ENCODE data around the gene CLEC18B.
A peak's percentile ranks its signal among the peaks of the same experiment; 100 is the strongest.
"Not testable (repeated sequence)": the region's sequence is repeated elsewhere in the genome, so short reads cannot be mapped to it uniquely, and the experiment has no call there.

Gene CLEC18B

DNA sequence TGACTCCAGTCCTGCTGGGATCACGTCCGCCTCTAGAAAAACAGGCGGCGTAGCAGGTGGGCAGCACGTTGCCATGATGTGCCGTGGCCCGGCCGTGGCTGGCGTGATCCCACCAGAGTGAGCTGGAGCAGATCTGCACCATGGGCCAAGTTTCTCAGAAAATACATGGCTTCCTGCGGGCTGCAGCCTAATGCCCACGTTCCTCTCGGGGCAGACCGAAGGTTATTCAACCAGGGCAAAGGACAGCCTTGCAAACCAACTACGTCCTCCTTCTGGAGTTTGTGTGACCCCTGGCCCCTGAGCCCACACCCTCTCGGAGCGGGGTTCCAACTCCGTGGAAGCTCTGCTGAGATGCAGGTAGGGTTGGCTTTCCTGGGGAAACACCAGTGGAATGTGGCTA is 808 bp upstream of the CLEC18B start:
- DNase-seq (ENCODE audit: low spot score); in situ Hi-C loops (cut with MboI; ENCODE audit: low sequenced_read_pairs, unreplicated experiment): not testable (repeated sequence)

GRCh38 chr16:74421482-74421785 is 156 bp upstream of the CLEC18B start:
- in situ Hi-C loops (cut with MboI; ENCODE audit: low sequenced_read_pairs, unreplicated experiment); DNase-seq (ENCODE audit: low spot score): not testable (repeated sequence)

DNA sequence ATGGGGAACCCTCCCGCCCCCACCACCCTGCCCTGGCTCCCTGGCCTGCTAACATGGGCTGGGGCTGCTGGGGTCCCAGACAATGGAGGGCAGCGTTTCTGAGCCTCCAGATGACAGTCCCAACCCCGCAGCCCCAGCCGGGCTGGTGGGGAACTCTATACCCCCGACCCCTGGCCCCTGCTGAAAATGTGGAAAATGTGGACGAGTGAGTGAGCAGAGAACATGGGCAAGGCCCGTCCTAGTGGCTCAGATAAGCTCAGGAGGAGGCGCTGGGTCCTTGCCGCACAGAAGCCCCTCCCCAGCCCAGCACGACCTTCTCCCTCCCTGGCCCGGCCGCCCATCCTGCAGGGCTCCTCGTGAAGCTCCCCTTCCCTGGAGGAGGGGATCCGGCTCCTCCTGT is 1.5 kb downstream of the CLEC18B start:
- DNase-seq (ENCODE audit: low spot score); in situ Hi-C loops (cut with MboI; ENCODE audit: low sequenced_read_pairs, unreplicated experiment): not testable (repeated sequence)

- DNase-seq (ENCODE audit: low spot score); in situ Hi-C loops (cut with MboI; ENCODE audit: low sequenced_read_pairs, unreplicated experiment): not testable (repeated sequence)
These were observed 3.4 kb downstream of the CLEC18B start for GRCh38 chr16:74417897-74418296.

DNA sequence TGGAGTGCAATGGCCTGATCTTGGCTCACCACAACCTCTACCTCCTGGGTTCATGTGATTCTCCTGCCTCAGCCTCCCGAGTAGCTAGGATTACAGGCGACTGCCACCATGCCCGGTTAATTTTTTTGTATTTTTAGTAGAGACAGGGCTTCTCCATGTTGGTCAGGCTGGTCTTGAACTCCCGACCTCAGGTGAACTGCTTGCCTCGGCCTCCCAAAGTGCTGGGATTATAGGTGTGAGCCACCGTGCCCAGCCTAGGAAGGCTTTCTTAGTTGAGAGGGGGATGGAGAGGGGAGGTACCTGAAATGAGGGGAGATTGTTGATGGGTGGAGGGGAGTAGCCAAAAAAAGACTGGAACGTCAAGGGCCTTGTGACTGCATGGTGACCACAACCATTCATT is 7.4 kb downstream of the CLEC18B start:
- in situ Hi-C loops (cut with MboI; ENCODE audit: low sequenced_read_pairs, unreplicated experiment): not testable (repeated sequence)

DNA sequence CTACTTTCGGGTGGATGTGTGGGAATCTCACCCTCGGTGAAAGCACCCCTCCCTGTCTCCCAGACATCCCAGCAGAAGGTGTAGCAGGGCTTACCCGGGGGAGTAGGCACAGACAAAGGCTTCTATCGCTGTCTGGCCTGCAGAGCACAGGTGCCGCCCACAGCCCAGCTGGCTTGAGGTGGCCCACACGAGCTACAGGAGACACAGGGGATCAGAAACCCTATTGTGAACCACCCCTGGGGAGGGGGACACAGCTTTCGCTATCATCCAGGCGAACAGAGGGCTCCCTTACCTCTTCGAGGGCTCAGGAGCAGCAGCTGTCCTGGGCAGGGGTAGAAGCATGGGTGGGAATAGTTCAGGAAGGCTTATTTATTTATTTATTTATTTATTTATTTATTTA is 7.8 kb downstream of the CLEC18B start:
- in situ Hi-C loops (cut with MboI; ENCODE audit: low sequenced_read_pairs, unreplicated experiment): not testable (repeated sequence)

More for the DNA sequence above, 7.4 kb downstream of the CLEC18B start:
- DNase-seq (ENCODE audit: low spot score): not testable (repeated sequence)

DNA sequence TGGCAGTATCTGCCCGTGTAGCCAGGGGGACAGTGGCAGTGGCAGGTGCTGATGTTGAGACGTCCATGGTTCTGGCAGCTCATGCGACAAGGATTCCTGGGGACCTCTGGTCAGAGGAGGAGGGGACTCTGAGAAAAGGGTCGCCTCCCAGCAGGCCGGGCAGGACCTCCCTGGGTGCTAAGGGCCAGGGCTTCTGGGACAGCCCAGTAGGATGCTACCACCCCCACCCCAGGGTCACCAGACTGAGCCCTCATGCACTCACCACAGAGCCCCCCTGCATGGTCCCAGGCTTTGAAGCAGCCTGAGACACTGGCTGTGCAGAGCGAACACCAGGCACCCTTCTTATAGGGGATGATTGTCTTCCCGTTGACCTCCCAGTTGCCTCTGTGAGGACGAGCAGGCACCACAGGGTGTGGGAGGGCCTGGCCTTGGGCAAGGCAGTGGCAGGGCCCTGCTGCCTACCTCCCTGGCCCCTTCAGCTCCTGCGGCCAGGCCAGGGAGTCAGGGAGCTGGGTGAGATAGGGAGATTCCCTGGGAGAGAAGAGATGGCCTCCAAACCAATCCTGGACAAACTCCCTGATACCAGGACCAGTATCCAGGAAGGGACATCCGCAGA is 8.4 kb downstream of the CLEC18B start:
- in situ Hi-C loops (cut with MboI; ENCODE audit: low sequenced_read_pairs, unreplicated experiment); DNase-seq (ENCODE audit: low spot score): not testable (repeated sequence)

More for the DNA sequence above, 7.8 kb downstream of the CLEC18B start:
- not testable (repeated sequence) for DNase-seq (ENCODE audit: low spot score)

DNA sequence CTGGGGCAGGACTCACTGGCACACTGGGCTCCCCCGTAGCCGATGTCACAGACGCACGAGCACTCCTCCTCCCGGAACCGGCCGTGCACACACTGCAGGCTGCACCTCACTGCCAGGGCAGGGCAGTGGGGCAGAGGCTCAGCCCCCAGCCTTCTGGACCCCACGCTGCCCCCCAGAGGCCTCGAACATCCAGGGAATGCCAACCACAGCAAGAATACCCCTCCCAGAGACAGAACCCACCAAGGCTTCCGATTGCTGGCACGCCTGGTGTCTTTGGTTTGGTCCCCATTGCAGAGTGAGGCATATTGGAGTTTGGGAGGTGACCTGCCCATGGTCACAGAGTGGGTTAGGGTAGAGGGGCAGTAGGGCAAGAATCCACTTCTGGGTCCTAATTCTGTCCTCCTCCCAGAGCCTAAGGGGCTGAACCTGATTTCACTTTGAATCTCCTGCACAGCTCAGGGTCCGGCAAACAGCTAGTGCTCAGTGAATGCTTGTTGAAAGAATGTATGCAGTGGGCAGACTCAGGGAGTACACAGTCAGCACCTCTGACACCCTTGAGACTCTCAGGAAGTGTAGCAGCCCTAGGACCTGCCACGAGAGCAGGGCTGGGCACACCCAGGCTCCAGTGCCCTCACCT is 9.0 kb downstream of the CLEC18B start:
- DNase-seq (ENCODE audit: low spot score); in situ Hi-C loops (cut with MboI; ENCODE audit: low sequenced_read_pairs, unreplicated experiment): not testable (repeated sequence)

- in situ Hi-C loops (cut with MboI; ENCODE audit: low sequenced_read_pairs, unreplicated experiment); DNase-seq (ENCODE audit: low spot score): not testable (repeated sequence)
These were observed 10.3 kb downstream of the CLEC18B start for GRCh38 chr16:74410981-74411380.

- in situ Hi-C loops (cut with MboI; ENCODE audit: low sequenced_read_pairs, unreplicated experiment); DNase-seq (ENCODE audit: low spot score): not testable (repeated sequence)
These were observed 11.0 kb downstream of the CLEC18B start for GRCh38 chr16:74410057-74410957.

- DNase-seq (ENCODE audit: low spot score): peak; percentile 6
- in situ Hi-C loops (cut with MboI; ENCODE audit: low sequenced_read_pairs, unreplicated experiment): not testable (repeated sequence)
These were observed 11.9 kb downstream of the CLEC18B start for GRCh38 chr16:74409185-74409981.

DNA sequence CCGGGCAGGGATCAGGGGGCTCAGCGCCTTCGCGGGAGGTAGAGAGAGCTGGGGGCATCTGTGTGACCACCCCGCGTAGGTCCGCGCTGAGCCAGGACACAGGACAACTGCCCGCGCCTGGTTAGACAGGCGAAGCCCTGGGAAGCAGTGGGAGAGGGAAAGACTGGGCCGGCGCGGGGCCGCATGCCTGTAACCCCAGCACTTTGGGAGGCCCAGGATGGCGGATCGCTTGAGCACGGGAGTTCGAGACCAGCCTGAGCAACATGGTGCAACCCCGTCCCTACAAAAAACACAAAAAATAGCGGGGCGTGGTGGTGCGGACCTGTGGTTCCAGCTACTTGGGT is 13.9 kb downstream of the CLEC18B start:
- in situ Hi-C loops (cut with MboI; ENCODE audit: low sequenced_read_pairs, unreplicated experiment); DNase-seq (ENCODE audit: low spot score): not testable (repeated sequence)

DNA sequence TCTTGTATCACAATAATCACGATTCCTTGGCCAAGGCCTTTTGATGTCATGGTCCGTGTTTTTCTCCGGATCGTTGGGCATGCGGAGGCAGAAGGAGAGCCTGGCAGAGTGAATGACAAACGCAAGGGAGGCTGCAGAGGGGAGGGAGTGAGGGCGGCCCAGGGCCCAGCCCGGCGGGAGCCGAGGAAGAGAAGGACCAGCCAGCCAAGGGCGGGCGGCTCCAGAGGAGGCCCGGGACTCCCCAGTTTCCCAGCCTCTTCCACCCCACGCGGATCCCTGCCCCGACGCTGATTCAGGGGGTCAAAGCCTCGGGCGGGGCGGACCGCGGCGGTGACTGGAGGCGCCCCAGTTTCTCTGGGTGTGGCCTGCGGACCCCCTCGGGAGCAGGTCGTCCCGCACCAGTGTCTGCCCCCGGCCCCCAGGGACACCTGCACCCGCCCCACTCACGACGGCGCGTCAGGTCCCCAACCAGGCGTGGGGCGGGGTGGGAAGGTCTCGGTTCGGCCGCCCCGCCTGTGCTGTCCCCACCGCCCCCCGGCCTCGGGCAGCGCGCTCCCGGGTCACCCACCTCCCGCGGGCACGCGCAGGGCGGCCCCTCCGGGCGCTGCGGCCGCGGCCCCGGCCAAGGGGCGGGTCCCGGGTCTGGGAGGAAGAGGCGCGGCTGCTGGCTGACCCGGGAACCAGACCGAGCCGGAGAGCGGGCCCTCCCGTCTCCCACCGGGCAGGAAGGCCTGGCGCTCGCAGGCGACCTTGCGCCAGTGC is 14.5 kb downstream of the CLEC18B start:
- DNase-seq (ENCODE audit: low spot score); in situ Hi-C loops (cut with MboI; ENCODE audit: low sequenced_read_pairs, unreplicated experiment): not testable (repeated sequence)

- DNase-seq (ENCODE audit: low spot score); in situ Hi-C loops (cut with MboI; ENCODE audit: low sequenced_read_pairs, unreplicated experiment): not testable (repeated sequence)
These were observed 16.9 kb downstream of the CLEC18B start for GRCh38 chr16:74404148-74404933.

DNA sequence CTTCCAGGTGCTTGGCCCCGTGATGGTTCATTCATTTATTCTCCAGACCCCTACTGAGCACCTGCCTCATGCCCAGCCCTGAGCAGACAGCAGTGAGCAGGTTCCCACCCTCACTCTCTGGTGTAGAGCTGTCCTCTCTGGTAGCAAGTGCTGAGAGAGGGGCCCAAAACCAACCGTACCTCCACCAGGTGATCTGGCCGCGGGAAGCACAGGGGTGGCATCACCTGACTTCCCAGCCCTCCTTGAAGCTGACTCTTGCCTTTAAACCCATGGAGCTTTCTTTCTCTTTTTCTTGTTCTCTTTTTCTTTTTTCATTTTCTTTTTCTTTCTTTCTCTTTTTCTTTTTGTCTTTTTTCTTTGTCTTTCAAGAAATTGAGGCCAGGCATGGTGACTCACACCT is 21.0 kb downstream of the CLEC18B start:
- DNase-seq (ENCODE audit: low spot score); in situ Hi-C loops (cut with MboI; ENCODE audit: low sequenced_read_pairs, unreplicated experiment): not testable (repeated sequence)

GRCh38 chr16:74398212-74398895 is 22.9 kb downstream of the CLEC18B start:
- DNase-seq (ENCODE audit: low spot score); in situ Hi-C loops (cut with MboI; ENCODE audit: low sequenced_read_pairs, unreplicated experiment): not testable (repeated sequence)
